Measurements from ENCODE around the gene TMIE. TPM values are rescaled to one million over a fixed set of nuclear protein-coding genes. Genes with fewer than 3 reads are reported as not detected.

TMIE gene
- total and polyA plus RNA-seq, 9 of the 15 experiments (the other 6 are each of a cell fraction or from before 2014, with no cell fraction given), result not detected

DNA sequence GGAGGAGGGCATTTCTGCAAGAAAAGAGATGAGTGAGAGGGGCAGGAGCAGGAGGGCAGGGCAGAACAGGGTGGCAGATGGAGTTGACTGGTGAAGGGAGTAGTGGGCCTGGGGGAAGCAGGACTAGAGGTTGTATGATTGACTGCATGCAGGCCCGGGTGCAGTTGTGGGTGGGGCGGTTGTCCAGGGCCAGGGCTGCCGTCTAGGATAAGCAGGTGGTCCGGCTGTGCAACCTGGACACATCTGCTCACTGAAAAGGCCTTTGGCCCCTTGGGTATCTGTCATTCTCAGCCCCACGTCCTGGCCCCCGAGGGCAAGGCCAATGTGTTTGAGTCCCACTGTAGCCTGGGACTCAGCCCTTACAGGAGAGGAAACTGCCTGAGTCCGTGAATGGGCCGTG is 33.1 kb upstream of the TMIE start:
- ChIA-PET POLR2A (no interaction called here), CTCF (ENCODE audit: low intra/inter-chr PET ratio) (no interaction called here)
- no peak overlapping the region for H3K9ac ChIP-seq (ENCODE audit: insufficient read depth in 1 of 2, low read depth in 2 of 2, low read length in 2 of 2)
- no peaks in the 10 kb centered on the region for H3K79me2 ChIP-seq (ENCODE audit: control insufficient read depth, insufficient read depth, low read length)
- no peak overlapping the region for H3K4me2 ChIP-seq (ENCODE audit: insufficient read depth, low read length)
- no peaks in the 10 kb centered on the region for H3K9me3 ChIP-seq (replicated peaks; ENCODE audit: control insufficient read depth, insufficient read depth, low read depth, low read length)
- H4K20me1 ChIP-seq (replicated peaks; ENCODE audit: control insufficient read depth, insufficient read depth, low read length), result peaks cover 26% of the 10 kb centered on the region
- H3K9me1 ChIP-seq (ENCODE audit: control insufficient read depth, insufficient read depth, low read length), result no peaks in the 10 kb centered on the region
- H3K4me1 ChIP-seq (replicated peaks in 1 of 2; ENCODE audit: control insufficient read depth in 2 of 2, insufficient read depth in 2 of 2, low read length in 2 of 2), result no peaks in the 10 kb centered on the region
- TF ChIP-seq WHSC1 (IDR thresholded peaks at IDR 0.05; ENCODE audit: low read length), result no peak
- TF ChIP-seq RBM34 (IDR thresholded peaks at IDR 0.05; ENCODE audit: borderline replicate concordance, insufficient read depth, low read length), result no peak
- TF ChIP-seq KLF1 (tag; IDR thresholded peaks at IDR 0.05), result no peak
- H3K27ac ChIP-seq (ENCODE audit: extremely low read depth, low read depth, low read length), result no peak overlapping the region
- DNase-seq (ENCODE audit: extremely low read depth in 1 of 4, low spot score in 3 of 4) (no peak), ATAC-seq (no peak), FAIRE-seq (no peak)
- H2AFZ ChIP-seq (ENCODE audit: low read depth, low read length), result no peak overlapping the region
- intact Hi-C loops (cut with micrococcal nuclease), result no loop called here
- H3K27me3 ChIP-seq (ENCODE audit: control insufficient read depth in 2 of 2, insufficient read depth in 2 of 2, low read length in 2 of 2), result peaks cover 19 to 91% of the 10 kb centered on the region in 2 experiments
- no TSS peak for BruUV-seq (replicated peaks)
- 0% methylated on average over 8 of the region's 8 CpGs for WGBS (ENCODE audit: insufficient coverage, low coverage, missing lambda C conversion rate)
- H3K4me3 ChIP-seq, result no peak overlapping the region
- no peaks in the 10 kb centered on the region for H3K36me3 ChIP-seq (ENCODE audit: control insufficient read depth, insufficient read depth, low read length)
- in situ Hi-C loops (cut with MboI), result no loop called here

DNA sequence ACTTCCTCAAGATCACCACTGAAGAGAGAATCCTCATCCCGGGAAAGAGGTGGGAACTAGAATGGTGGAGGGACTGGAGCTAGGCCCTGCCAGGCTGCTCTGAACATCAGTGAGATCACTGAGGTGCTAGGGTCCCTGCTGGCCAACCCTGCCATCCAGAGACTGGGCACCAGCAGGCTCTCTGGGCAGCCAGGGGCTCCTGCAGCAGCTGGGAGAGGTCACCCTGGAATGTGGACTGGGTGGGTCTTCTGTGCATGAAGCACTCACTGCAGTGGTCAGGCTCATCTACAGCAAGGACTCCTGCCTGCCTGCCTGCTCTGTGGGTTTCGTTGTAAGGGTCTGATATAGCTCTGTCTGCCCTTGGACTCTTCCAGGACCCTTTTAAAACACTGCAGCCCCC is 32.6 kb upstream of the TMIE start:
- Histone ChIP-seq H3K9me3 (replicated peaks; ENCODE audit: control insufficient read depth, insufficient read depth, low read depth, low read length) (no peaks in the 10 kb centered on the region), H2AFZ (ENCODE audit: low read depth, low read length) (no peak overlapping the region), H3K79me2 (ENCODE audit: control insufficient read depth, insufficient read depth, low read length) (no peaks in the 10 kb centered on the region), H3K27me3 (ENCODE audit: control insufficient read depth in 2 of 2, insufficient read depth in 2 of 2, low read length in 2 of 2) (peaks cover 21 to 91% of the 10 kb centered on the region in 2 experiments), H4K20me1 (replicated peaks; ENCODE audit: control insufficient read depth, insufficient read depth, low read length) (peaks cover 31% of the 10 kb centered on the region), H3K4me1 (replicated peaks in 1 of 2; ENCODE audit: control insufficient read depth in 2 of 2, insufficient read depth in 2 of 2, low read length in 2 of 2) (no peaks in the 10 kb centered on the region), H3K36me3 (ENCODE audit: control insufficient read depth, insufficient read depth, low read length) (no peaks in the 10 kb centered on the region), H3K9ac (ENCODE audit: insufficient read depth in 1 of 2, low read depth in 2 of 2, low read length in 2 of 2) (no peak overlapping the region), H3K9me1 (ENCODE audit: control insufficient read depth, insufficient read depth, low read length) (no peaks in the 10 kb centered on the region), H3K27ac (ENCODE audit: extremely low read depth, low read depth, low read length) (no peak overlapping the region), H3K4me3 (no peak overlapping the region), H3K4me2 (ENCODE audit: insufficient read depth, low read length) (no peak overlapping the region)
- DNase-seq (ENCODE audit: extremely low read depth in 1 of 4, low spot score in 3 of 4) (no peak), ATAC-seq (no peak), FAIRE-seq (no peak)
- intact Hi-C loops (cut with micrococcal nuclease), result no loop called here
- WGBS (ENCODE audit: insufficient coverage, low coverage, missing lambda C conversion rate), result 0% methylated on average over 2 of the region's 2 CpGs
- ChIA-PET CTCF (ENCODE audit: low intra/inter-chr PET ratio) (no interaction called here), POLR2A (no interaction called here)
- no TSS peak for BruUV-seq (replicated peaks)
- in situ Hi-C loops (cut with MboI), result no loop called here
- TF ChIP-seq ARID2 (IDR thresholded peaks at IDR 0.05) (no peak), ZNF124 (CRISPR knock-in tag; IDR thresholded peaks at IDR 0.05) (no peak), CBX8 (IDR thresholded peaks at IDR 0.05; ENCODE audit: borderline replicate concordance, extremely low read depth, low read depth, low read length, poor library complexity, severe bottlenecking) (no peak), POLR2A (conservative IDR thresholded peaks at IDR 0.05) (no peak), FOXA3 (CRISPR knock-in tag; conservative IDR thresholded peaks at IDR 0.05 in 1 of 2, IDR thresholded peaks at IDR 0.05 in 1 of 2) (no peak), NELFE (IDR thresholded peaks at IDR 0.05; ENCODE audit: insufficient read depth, insufficient read length) (no peak), LCOR (CRISPR knock-in tag; IDR thresholded peaks at IDR 0.05) (no peak), ZNF212 (CRISPR knock-in tag; IDR thresholded peaks at IDR 0.05) (no peak), SIRT6 (IDR thresholded peaks at IDR 0.05; ENCODE audit: low read depth, low read length) (no peak), ZNF41 (CRISPR knock-in tag; conservative IDR thresholded peaks at IDR 0.05) (no peak), NR2C1 (IDR thresholded peaks at IDR 0.05) (no peak), NR2C1 (tag; IDR thresholded peaks at IDR 0.05) (no peak)
- TF ChIP-seq, protein P1, sequence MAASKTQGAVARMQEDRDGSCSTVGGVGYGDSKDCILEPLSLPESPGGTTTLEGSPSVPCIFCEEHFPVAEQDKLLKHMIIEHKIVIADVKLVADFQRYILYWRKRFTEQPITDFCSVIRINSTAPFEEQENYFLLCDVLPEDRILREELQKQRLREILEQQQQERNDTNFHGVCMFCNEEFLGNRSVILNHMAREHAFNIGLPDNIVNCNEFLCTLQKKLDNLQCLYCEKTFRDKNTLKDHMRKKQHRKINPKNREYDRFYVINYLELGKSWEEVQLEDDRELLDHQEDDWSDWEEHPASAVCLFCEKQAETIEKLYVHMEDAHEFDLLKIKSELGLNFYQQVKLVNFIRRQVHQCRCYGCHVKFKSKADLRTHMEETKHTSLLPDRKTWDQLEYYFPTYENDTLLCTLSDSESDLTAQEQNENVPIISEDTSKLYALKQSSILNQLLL (CRISPR knock-in tag; IDR thresholded peaks at IDR 0.05; ENCODE audit: borderline replicate concordance), result no peak
- TF ChIP-seq, protein P2, sequence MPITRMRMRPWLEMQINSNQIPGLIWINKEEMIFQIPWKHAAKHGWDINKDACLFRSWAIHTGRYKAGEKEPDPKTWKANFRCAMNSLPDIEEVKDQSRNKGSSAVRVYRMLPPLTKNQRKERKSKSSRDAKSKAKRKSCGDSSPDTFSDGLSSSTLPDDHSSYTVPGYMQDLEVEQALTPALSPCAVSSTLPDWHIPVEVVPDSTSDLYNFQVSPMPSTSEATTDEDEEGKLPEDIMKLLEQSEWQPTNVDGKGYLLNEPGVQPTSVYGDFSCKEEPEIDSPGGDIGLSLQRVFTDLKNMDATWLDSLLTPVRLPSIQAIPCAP (CRISPR knock-in tag; IDR thresholded peaks at IDR 0.05; ENCODE audit: borderline replicate concordance), result no peak

All from K562 (cell line).